ENCODE data around the gene THTPA. TPM values are rescaled to one million over a fixed set of nuclear protein-coding genes. Genes with fewer than 3 reads are reported as not detected.

Gene THTPA
- total and polyA plus RNA-seq, 2 of the 13 experiments (the other 11 are each of a cell fraction or from before 2014, with no cell fraction given), result 7.4 to 8.7 TPM

- TF ChIP-seq ZBTB46 (CRISPR knock-in tag; IDR thresholded peaks at IDR 0.05; ENCODE audit: borderline replicate concordance) (no peak), MBD4 (IDR thresholded peaks at IDR 0.05; ENCODE audit: borderline replicate concordance, low read length) (no peak), ZNF317 (CRISPR knock-in tag; IDR thresholded peaks at IDR 0.05) (peak; percentile 73; the same call in 1 of the 2 replicates), TEAD3 (CRISPR knock-in tag; optimal IDR thresholded peaks at IDR 0.05; ENCODE audit: borderline replicate concordance) (no peak), MZF1 (CRISPR knock-in tag; IDR thresholded peaks at IDR 0.05; ENCODE audit: borderline replicate concordance) (peak; percentile 21; the same call in 1 of the 2 replicates), ATF1 (CRISPR knock-in tag; IDR thresholded peaks at IDR 0.05) (no peak), NKX3-1 (CRISPR knock-in tag; IDR thresholded peaks at IDR 0.05) (no peak), ZNF850 (CRISPR knock-in tag; conservative IDR thresholded peaks at IDR 0.05) (no peak), MED8 (CRISPR knock-in tag; IDR thresholded peaks at IDR 0.05; ENCODE audit: insufficient replicate concordance) (no peak), ZNF383 (CRISPR knock-in tag; IDR thresholded peaks at IDR 0.05; ENCODE audit: borderline replicate concordance) (no peak), ZNF281 (CRISPR knock-in tag; IDR thresholded peaks at IDR 0.05; ENCODE audit: borderline replicate concordance) (no peak), REL (CRISPR knock-in tag; conservative IDR thresholded peaks at IDR 0.05) (no peak), EED (CRISPR knock-in tag; IDR thresholded peaks at IDR 0.05) (no peak), ZNF367 (CRISPR knock-in tag; IDR thresholded peaks at IDR 0.05; ENCODE audit: borderline replicate concordance) (no peak), ZNF335 (CRISPR knock-in tag; IDR thresholded peaks at IDR 0.05) (peak; percentile 61; the same call in 1 of the 2 replicates), JUNB (CRISPR knock-in tag; IDR thresholded peaks at IDR 0.05; ENCODE audit: borderline replicate concordance) (peak; percentile 6; the same call in 1 of the 2 replicates), ATF3 (CRISPR knock-in tag; IDR thresholded peaks at IDR 0.05) (peak; percentile 96), ZNF75D (CRISPR knock-in tag; IDR thresholded peaks at IDR 0.05; ENCODE audit: borderline replicate concordance) (no peak), KDM5B (CRISPR knock-in tag; IDR thresholded peaks at IDR 0.05; ENCODE audit: borderline replicate concordance) (peak; percentile 76), SPEN (CRISPR knock-in tag; IDR thresholded peaks at IDR 0.05; ENCODE audit: low read depth) (peak; percentile 64; the same call in 1 of the 2 replicates), ZMYM4 (CRISPR knock-in tag; IDR thresholded peaks at IDR 0.05) (peak; percentile 40; the same call in 1 of the 2 replicates), ZNF446 (CRISPR knock-in tag; IDR thresholded peaks at IDR 0.05) (no peak), PCBP1 (IDR thresholded peaks at IDR 0.05; ENCODE audit: borderline replicate concordance, low read depth, low read length) (no peak)
- TF ChIP-seq, protein P1, sequence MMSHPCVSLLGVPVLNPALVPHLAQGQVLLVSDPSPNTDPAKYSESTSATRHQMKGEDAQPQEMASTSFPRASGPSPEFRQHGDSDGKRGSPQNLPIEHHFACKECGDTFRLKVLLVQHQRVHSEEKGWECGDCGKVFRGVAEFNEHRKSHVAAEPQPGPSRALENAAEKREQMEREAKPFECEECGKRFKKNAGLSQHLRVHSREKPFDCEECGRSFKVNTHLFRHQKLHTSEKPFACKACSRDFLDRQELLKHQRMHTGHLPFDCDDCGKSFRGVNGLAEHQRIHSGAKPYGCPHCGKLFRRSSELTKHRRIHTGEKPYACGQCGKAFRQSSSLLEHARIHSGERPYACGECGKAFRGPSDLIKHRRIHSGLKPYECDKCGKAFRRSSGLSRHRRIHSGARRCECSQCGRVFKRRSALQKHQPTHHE (CRISPR knock-in tag; IDR thresholded peaks at IDR 0.05; ENCODE audit: borderline replicate concordance), result no peak
Observed at GRCh38 chr14:23602181-23603095, 46.4 kb downstream of the THTPA start (continued).

Data from HepG2 (cell line).